GM12891 (cell line): Measurements from ENCODE around the gene METTL6.
"Not testable (repeated sequence)": the region's sequence is repeated elsewhere in the genome, so short reads cannot be mapped to it uniquely, and the experiment has no call there.

Experiments
- PAX5 ChIP-seq: IDR thresholded peaks from 2 replicates; pipeline ENCODE4 v1.6.1; 2011; ENCODE audit warnings: low read length, moderate library complexity, mild to moderate bottlenecking; ENCODE audit not compliant: insufficient read depth, severe bottlenecking
- POLR2A ChIP-seq: IDR thresholded peaks from 2 replicates; pipeline ENCODE4 v1.6.1; 2011; ENCODE audit warnings: low read depth, low read length, control low read depth
- POLR2AphosphoS5 ChIP-seq: IDR thresholded peaks from 2 replicates; pipeline ENCODE4 v1.6.1; 2011; ENCODE audit warnings: low read depth, low read length, control low read depth
- SPI1 ChIP-seq: IDR thresholded peaks from 2 replicates; pipeline ENCODE4 v1.6.1; 2011; ENCODE audit warnings: low read depth, low read length, control low read depth

DNA sequence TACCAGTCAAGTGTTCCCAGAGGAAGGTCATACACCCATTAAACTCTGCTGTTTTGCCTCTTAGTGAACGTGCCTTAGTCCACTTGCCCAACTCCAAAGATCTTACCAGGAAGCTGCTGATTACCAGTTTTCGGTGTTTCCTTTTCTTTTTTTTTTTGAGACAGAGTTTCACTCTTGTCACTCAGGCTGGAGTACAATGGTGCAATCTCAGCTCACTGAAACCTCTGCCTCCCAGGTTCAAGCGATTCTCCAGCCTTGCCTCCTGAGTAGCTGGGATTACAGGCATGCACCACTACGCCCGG is 40.7 kb downstream of the METTL6 start:
- TF ChIP-seq POLR2AphosphoS5, POLR2A, PAX5, SPI1: not testable (repeated sequence)
